H9 (cell line): Measurements from ENCODE around the gene GATAD2B. TPM values are rescaled to one million over a fixed set of nuclear protein-coding genes. Genes with fewer than 3 reads are reported as not detected.
"Not testable (repeated sequence)": the region's sequence is repeated elsewhere in the genome, so short reads cannot be mapped to it uniquely, and the experiment has no call there.

ENCODE experiments used
- DNase-seq: peaks from one replicate; pipeline ENCODE4 v3.0.0-alpha.2; 2017
- H2AFZ ChIP-seq: one replicate; pipeline ENCODE4 v1.6.1; 2013; ENCODE audit warnings: mild to moderate bottlenecking, low read length, control low read depth, moderate library complexity
- H2AK5ac ChIP-seq: 2 replicates; pipeline ENCODE4 v1.6.1; 2013; ENCODE audit warnings: low read length, control low read depth, mixed read lengths; ENCODE audit not compliant: insufficient read length
- H2BK120ac ChIP-seq: one replicate; pipeline ENCODE4 v1.6.1; 2013; ENCODE audit warnings: low read depth, mild to moderate bottlenecking, low read length, control low read depth, inconsistent platforms; ENCODE audit not compliant: poor library complexity, severe bottlenecking
- H2BK12ac ChIP-seq: 2 replicates; pipeline ENCODE4 v1.6.1; 2013; ENCODE audit warnings: low read length, control low read depth, mixed read lengths, low read depth; ENCODE audit not compliant: insufficient read length
- H2BK15ac ChIP-seq: 2 replicates; pipeline ENCODE4 v1.6.1; 2013; ENCODE audit warnings: low read depth, low read length, control low read depth
- H2BK20ac ChIP-seq: one replicate; pipeline ENCODE4 v1.6.1; 2013; ENCODE audit warnings: low read depth, mild to moderate bottlenecking, low read length, control low read depth, inconsistent platforms; ENCODE audit not compliant: poor library complexity, severe bottlenecking
- H2BK5ac ChIP-seq: 2 replicates; pipeline ENCODE4 v1.6.1; 2013; ENCODE audit warnings: low read length, control low read depth, mixed read lengths; ENCODE audit not compliant: insufficient read length
- H3K14ac ChIP-seq: 2 replicates; pipeline ENCODE4 v1.6.1; 2013; ENCODE audit warnings: low read length, control low read depth; ENCODE audit not compliant: insufficient read depth
- H3K18ac ChIP-seq: 2 replicates; pipeline ENCODE4 v1.6.1; 2013; ENCODE audit warnings: low read depth, mild to moderate bottlenecking, mixed read lengths, low read length, control low read depth; ENCODE audit not compliant: insufficient read length
- H3K23ac ChIP-seq: 2 replicates; pipeline ENCODE4 v1.6.1; 2013; ENCODE audit warnings: low read length, control low read depth, mixed read lengths, low read depth; ENCODE audit not compliant: insufficient read length
- H3K23me2 ChIP-seq: 2 replicates; pipeline ENCODE4 v1.6.1; 2013; ENCODE audit warnings: low read depth, mild to moderate bottlenecking, mixed read lengths, low read length, control low read depth; ENCODE audit not compliant: insufficient read length, poor library complexity, severe bottlenecking
- H3K27ac ChIP-seq: 2 replicates; pipeline ENCODE4 v1.5.1; 2013; ENCODE audit warnings: low read length, control low read depth, mixed read lengths, low read depth; ENCODE audit not compliant: insufficient read length
- H3K27me3 ChIP-seq: 2 replicates; pipeline ENCODE4 v1.6.1; 2013; ENCODE audit warnings: low read length, control low read depth, inconsistent platforms; ENCODE audit not compliant: insufficient read depth
- H3K4ac ChIP-seq: 2 replicates; pipeline ENCODE4 v1.6.1; 2013; ENCODE audit warnings: low read depth, mild to moderate bottlenecking, control low read depth, inconsistent platforms, low read length, moderate library complexity
- H3K4me1 ChIP-seq: 2 replicates; pipeline ENCODE4 v1.6.1; 2013; ENCODE audit warnings: low read length, control low read depth, inconsistent platforms; ENCODE audit not compliant: insufficient read depth
- H3K4me2 ChIP-seq: 2 replicates; pipeline ENCODE4 v1.6.1; 2013; ENCODE audit warnings: low read length, control low read depth, mixed read lengths; ENCODE audit not compliant: insufficient read length, insufficient read depth
- H3K56ac ChIP-seq: 2 replicates; pipeline ENCODE4 v1.6.1; 2013; ENCODE audit warnings: low read depth, mild to moderate bottlenecking, mixed read lengths, low read length, control low read depth; ENCODE audit not compliant: insufficient read length
- H3K79me1 ChIP-seq: 2 replicates; pipeline ENCODE4 v1.6.1; 2013; ENCODE audit warnings: low read depth, mild to moderate bottlenecking, moderate library complexity, low read length, control low read depth, inconsistent platforms; ENCODE audit not compliant: insufficient read depth, poor library complexity, severe bottlenecking
- H3K79me2 ChIP-seq: 2 replicates; pipeline ENCODE4 v1.6.1; 2013; ENCODE audit warnings: low read length, control low read depth, inconsistent platforms; ENCODE audit not compliant: insufficient read depth
- H3K9ac ChIP-seq: 2 replicates; pipeline ENCODE4 v1.6.1; 2013; ENCODE audit warnings: low read length, control low read depth, mixed read lengths; ENCODE audit not compliant: insufficient read length; ENCODE audit errors: extremely low read depth
- H3K9me3 ChIP-seq: one replicate; pipeline ENCODE4 v1.6.1; 2013; ENCODE audit warnings: low read depth, low read length, inconsistent platforms; ENCODE audit not compliant: control insufficient read depth
- H3T11ph ChIP-seq: one replicate; pipeline ENCODE4 v1.6.1; 2013; ENCODE audit warnings: mild to moderate bottlenecking, low read length, control low read depth, inconsistent platforms
- H4K20me1 ChIP-seq: one replicate; pipeline ENCODE4 v1.6.1; 2013; ENCODE audit not compliant: control insufficient read depth, insufficient read length, insufficient read depth
- H4K5ac ChIP-seq: 2 replicates; pipeline ENCODE4 v1.6.1; 2013; ENCODE audit warnings: low read depth, mild to moderate bottlenecking, mixed read lengths, low read length, control low read depth; ENCODE audit not compliant: insufficient read length
- H4K8ac ChIP-seq: replicated peaks from 2 replicates; pipeline ENCODE4 v1.6.1; 2013; ENCODE audit warnings: low read length, control low read depth, mixed read lengths, low read depth; ENCODE audit not compliant: insufficient read length
- H4K91ac ChIP-seq: 2 replicates; pipeline ENCODE4 v1.6.1; 2013; ENCODE audit warnings: low read depth, mild to moderate bottlenecking, moderate library complexity, mixed read lengths, low read length, control low read depth; ENCODE audit not compliant: insufficient read length
- H3K27ac Mint-ChIP-seq, 3 experiments: 2 replicates in 2 of 3; 3 replicates in 1 of 3; pipeline ENCODE4 v1.8.0; 2020 to 2021; ENCODE audit warnings: mixed read lengths in 3 of 3, mild to moderate bottlenecking in 1 of 3, moderate library complexity in 1 of 3
- H3K27me3 Mint-ChIP-seq: 2 replicates; pipeline ENCODE4 v1.8.0; 2021; ENCODE audit warnings: low read depth, mild to moderate bottlenecking, moderate library complexity, mixed read lengths
- H3K36me3 Mint-ChIP-seq, 3 experiments: 2 replicates in 2 of 3; 3 replicates in 1 of 3; pipeline ENCODE4 v1.8.0; 2020 to 2021; ENCODE audit warnings: low read depth in 3 of 3, mixed read lengths in 3 of 3; ENCODE audit not compliant: insufficient read depth in 1 of 3
- H3K4me1 Mint-ChIP-seq, 2 experiments: 2 replicates each; pipeline ENCODE4 v1.8.0; 2020; ENCODE audit warnings: mixed read lengths in 2 of 2
- H3K4me3 Mint-ChIP-seq, 2 experiments: 2 replicates in 1 of 2; 3 replicates in 1 of 2; pipeline ENCODE4 v1.8.0; 2020 to 2021; ENCODE audit warnings: mild to moderate bottlenecking in 2 of 2, mixed read lengths in 2 of 2, moderate library complexity in 1 of 2
- H3K9me3 Mint-ChIP-seq, 2 experiments: 2 replicates in 1 of 2; 3 replicates in 1 of 2; pipeline ENCODE4 v1.8.0; 2020; ENCODE audit warnings: mild to moderate bottlenecking in 2 of 2, mixed read lengths in 2 of 2, moderate library complexity in 1 of 2
- CTCF ChIP-seq: fragments of 200-600 bp; sonication (generic); conservative IDR thresholded peaks from 3 replicates; pipeline ENCODE4 v1.8.0; 2021; ENCODE audit warnings: antibody characterized with exemption, mild to moderate bottlenecking
- WGBS: extraction: QIAGEN DNeasy Blood & Tissue Kit; methylation state at CpG from one replicate; pipeline ENCODE4 v1.1.7; 2013; ENCODE audit warnings: missing lambda C conversion rate, low lambda C conversion rate, mixed read lengths; ENCODE audit not compliant: insufficient read length; ENCODE audit errors: extremely low coverage; 5-methylcytosine and 5-hydroxymethylcytosine counted together
- total RNA-seq: library from RNA; stranded (reverse); gene quantifications from 2 replicates; pipeline ENCODE4 v1.2.1, GENCODE V29; 2021

The GATAD2B gene
- total RNA-seq, 1 experiment from 2014 or later = 44.1 TPM

- WGBS = no CpG with 5 or more reads among the region's 3 CpGs
- H4K5ac ChIP-seq = no peak overlapping the region
- no peaks in the 10 kb centered on the region for H3K27me3 Mint-ChIP-seq
- no peak overlapping the region for H3K14ac ChIP-seq
- no peak overlapping the region for H3K4ac ChIP-seq
- H2BK120ac ChIP-seq = no peak overlapping the region
- no peak overlapping the region for H3K27ac ChIP-seq
- H3K27ac Mint-ChIP-seq = no peak overlapping the region
- H3K4me3 Mint-ChIP-seq = no peak overlapping the region
- no peak for TF ChIP-seq CTCF
- peaks cover 0 to 2% of the 10 kb centered on the region in 2 experiments; a peak in 1 of 4 replicates for H3K4me1 Mint-ChIP-seq
- H3K79me2 ChIP-seq = no peaks in the 10 kb centered on the region
- no peak overlapping the region for H2AK5ac ChIP-seq
- no peak overlapping the region for H2BK15ac ChIP-seq
- H3K23ac ChIP-seq = no peak overlapping the region
- no peaks in the 10 kb centered on the region for H3K4me1 ChIP-seq
- H3K56ac ChIP-seq = no peak overlapping the region
- H3K36me3 Mint-ChIP-seq = no peaks in the 10 kb centered on the region
- no peak for DNase-seq
- peaks cover 3% of the 10 kb centered on the region for H3K79me1 ChIP-seq
- H3K9me3 ChIP-seq = no peaks in the 10 kb centered on the region
- no peak overlapping the region for H3K18ac ChIP-seq
- no peaks in the 10 kb centered on the region for H4K20me1 ChIP-seq
- no peak overlapping the region for H3K9ac ChIP-seq
- H2BK12ac ChIP-seq = no peak overlapping the region
- H4K91ac ChIP-seq = no peak overlapping the region
- no peak overlapping the region for H3K4me2 ChIP-seq
- H3K27me3 ChIP-seq = no peaks in the 10 kb centered on the region
- no peaks in the 10 kb centered on the region for H3K9me3 Mint-ChIP-seq
- H4K8ac ChIP-seq = no peak overlapping the region
- H3T11ph ChIP-seq = no peak overlapping the region
- H2BK20ac ChIP-seq = no peak overlapping the region
- no peaks in the 10 kb centered on the region for H3K23me2 ChIP-seq
- H2AFZ ChIP-seq = no peak overlapping the region
- H2BK5ac ChIP-seq = no peak overlapping the region
These were observed 81.2 kb downstream of the GATAD2B start for GRCh38 chr1:153841463-153841994.

DNA sequence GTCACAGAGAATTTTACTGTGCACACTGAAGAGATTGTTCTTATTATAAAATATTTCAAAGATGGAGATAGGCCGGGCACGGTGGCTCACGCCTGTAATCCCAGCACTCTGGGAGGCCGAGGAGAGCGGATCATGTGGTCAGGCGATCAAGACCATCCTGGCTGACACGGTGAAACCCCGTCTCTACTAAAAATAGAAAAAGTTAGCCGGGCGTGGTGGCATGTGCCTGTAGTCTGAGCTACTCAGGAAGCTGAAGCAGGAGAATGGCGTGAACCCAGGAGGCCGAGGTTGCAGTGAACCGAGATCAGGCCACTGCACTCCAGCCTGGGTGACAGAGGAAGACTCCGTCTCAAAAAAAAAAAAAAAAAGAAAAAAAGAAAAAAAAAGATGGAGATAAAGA lies 82.0 kb downstream of the GATAD2B start:
- H3K56ac ChIP-seq, H4K20me1 ChIP-seq, DNase-seq, H3K4me3 Mint-ChIP-seq, H3K79me1 ChIP-seq, H2BK120ac ChIP-seq, H2AFZ ChIP-seq, H3K18ac ChIP-seq, H2BK5ac ChIP-seq, H3K27me3 ChIP-seq, H3K4me2 ChIP-seq, H3K14ac ChIP-seq, H4K8ac ChIP-seq, H3K9me3 ChIP-seq, H3K23ac ChIP-seq, H3K27ac ChIP-seq, H3K4me1 ChIP-seq, H2AK5ac ChIP-seq, H3K23me2 ChIP-seq, H3K27ac Mint-ChIP-seq, H3K9me3 Mint-ChIP-seq, H3K36me3 Mint-ChIP-seq, H3K4ac ChIP-seq, H2BK20ac ChIP-seq, H2BK12ac ChIP-seq, H4K5ac ChIP-seq, H2BK15ac ChIP-seq, H3K27me3 Mint-ChIP-seq, H3T11ph ChIP-seq, H3K79me2 ChIP-seq, H3K4me1 Mint-ChIP-seq, H4K91ac ChIP-seq, H3K9ac ChIP-seq: not testable (repeated sequence)
- WGBS = no CpG with 5 or more reads among the region's 14 CpGs
